ENCODE results near the gene ABHD3.
"Not testable (repeated sequence)": the region's sequence is repeated elsewhere in the genome, so short reads cannot be mapped to it uniquely, and the experiment has no call there.

Gene ABHD3

DNA sequence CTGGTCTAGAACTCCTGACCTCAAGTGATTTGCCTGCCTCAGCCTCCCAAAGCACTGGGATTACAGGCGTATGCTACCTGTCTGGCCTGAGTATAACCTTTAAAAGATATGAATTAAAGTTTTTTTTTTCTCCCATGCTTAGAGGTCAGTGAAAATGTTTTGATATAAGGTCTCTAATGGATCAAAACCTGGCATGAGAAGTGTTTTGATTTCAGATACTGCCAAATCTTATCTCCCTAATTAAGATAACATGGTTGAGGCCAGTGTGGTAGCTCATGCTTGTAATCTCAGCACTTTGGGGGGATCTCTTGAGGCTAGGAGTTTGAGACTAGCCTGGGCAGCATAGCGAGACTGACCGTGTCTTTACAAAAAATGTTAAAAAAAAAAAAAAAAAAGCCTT lies 51.2 kb downstream of the ABHD3 start:
- in situ Hi-C loops (cut with MboI; ENCODE audit: low sequenced_read_pairs): no loop called here

DNA sequence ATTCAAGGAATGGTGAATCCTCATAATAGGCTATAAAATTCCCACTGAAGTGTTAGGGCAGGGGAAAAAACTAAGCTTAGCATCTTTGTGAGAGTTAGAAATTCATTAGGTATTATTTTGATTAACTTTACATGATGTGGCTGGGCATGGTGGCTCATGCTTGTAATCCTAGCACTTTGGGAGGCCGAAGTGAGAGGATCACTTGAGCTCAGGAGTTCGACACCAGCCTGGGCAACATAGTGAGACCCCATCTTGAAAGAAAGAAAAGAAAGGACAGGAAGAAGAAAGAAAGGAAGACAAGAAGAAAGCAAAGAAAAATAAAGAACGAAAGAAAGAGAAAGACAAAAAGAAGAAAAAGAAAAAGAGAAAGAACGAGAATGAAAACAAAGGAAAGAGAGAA lies 52.5 kb downstream of the ABHD3 start:
- in situ Hi-C loops (cut with MboI; ENCODE audit: low sequenced_read_pairs): no loop called here

DNA sequence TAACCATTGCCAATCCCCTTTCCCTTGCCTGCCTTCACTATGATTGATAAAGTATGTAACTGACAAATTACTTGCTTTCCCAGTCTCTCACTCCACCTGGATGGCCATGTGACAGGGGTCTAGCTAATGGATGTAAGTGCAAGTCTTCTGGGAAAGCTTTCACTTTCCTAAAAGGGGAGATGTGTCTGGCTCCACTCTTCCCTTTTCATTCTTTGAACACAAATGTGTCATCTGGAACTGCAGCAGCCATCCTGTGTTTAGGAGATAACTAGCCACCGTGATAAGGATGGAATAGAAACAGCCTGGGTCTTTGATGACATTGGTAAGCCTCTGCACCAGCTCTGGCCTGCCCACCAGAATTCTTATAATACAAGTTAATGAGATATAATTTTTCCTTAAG lies 54.3 kb downstream of the ABHD3 start:
- in situ Hi-C loops (cut with MboI; ENCODE audit: low sequenced_read_pairs): no loop called here

DNA sequence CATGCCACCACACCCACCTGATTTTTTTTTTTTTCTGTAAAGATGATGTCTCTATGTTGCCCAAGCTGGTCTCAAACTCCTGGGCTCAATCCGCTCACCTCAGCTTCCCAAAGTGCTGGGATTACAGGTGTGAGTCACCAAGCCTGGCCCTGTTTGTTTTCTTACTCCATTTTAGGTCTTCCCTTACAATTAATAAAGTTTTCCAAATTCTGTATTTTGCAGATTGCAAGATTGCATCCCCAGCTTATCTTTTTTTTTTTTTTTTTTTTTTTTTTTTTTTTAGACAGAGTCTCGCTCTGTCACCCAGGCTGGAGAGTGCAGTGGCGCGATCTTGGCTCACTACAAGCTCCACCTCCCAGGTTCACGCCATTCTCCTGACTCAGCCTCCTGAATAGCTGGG lies 64.2 kb downstream of the ABHD3 start:
- in situ Hi-C loops (cut with MboI; ENCODE audit: low sequenced_read_pairs): not testable (repeated sequence)

DNA sequence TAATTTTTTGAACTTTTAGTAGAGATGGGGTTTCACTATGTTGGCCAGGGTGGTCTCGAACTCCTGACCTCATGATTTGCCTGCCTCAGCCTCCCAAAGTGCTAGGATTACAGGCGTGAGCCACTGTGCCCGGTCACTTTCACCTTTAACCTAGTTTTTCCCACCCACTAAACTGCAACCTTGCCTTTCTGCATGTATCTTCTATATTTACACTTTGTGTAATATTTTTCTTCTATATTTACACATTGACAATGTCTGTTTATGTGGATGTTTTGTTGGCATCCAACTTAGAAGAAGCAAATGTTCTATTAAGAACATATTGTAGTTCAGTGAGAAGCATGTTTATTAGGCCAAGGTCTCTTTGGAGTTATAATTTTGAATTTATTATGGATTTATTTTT lies 65.8 kb downstream of the ABHD3 start:
- in situ Hi-C loops (cut with MboI; ENCODE audit: low sequenced_read_pairs): no loop called here

- in situ Hi-C loops (cut with MboI; ENCODE audit: low sequenced_read_pairs): no loop called here
Observed at GRCh38 chr18:21636769-21637168, 67.8 kb downstream of the ABHD3 start.

- in situ Hi-C loops (cut with MboI; ENCODE audit: low sequenced_read_pairs): no loop called here
Observed at GRCh38 chr18:21634588-21635199, 69.9 kb downstream of the ABHD3 start.

DNA sequence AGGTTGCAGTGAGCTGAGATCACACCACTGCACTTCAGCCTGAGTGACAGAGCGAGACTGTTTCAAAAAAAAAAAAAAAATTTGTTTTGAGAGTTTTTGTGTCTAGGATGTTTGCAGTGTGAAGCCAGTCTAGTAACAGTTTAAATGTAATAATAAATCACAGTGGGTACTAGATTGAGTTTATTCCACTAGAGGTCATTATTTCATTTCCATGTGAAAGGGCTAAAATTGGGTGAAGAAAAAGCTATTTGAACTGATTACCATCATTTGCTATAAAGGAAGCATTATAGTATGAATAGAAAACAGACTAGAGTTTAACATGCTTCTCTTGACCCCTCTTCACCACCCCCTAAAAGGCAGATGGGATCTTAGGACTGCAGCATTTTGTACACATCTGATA lies 72.2 kb downstream of the ABHD3 start:
- in situ Hi-C loops (cut with MboI; ENCODE audit: low sequenced_read_pairs): no loop called here

GRCh38 chr18:21629089-21629832 lies 75.3 kb downstream of the ABHD3 start:
- in situ Hi-C loops (cut with MboI; ENCODE audit: low sequenced_read_pairs): no loop called here

- in situ Hi-C loops (cut with MboI; ENCODE audit: low sequenced_read_pairs): not testable (repeated sequence)
Observed at GRCh38 chr18:21621640-21622039, 82.9 kb downstream of the ABHD3 start.

- in situ Hi-C loops (cut with MboI; ENCODE audit: low sequenced_read_pairs): no loop called here
Observed at GRCh38 chr18:21612125-21613039, 92.2 kb downstream of the ABHD3 start, which contains the start of gene SNRPD1. SNRPD1 (plus strand) TSS chr18:21612314; CDS start chr18:21612430, 116 bp downstream.

DNA sequence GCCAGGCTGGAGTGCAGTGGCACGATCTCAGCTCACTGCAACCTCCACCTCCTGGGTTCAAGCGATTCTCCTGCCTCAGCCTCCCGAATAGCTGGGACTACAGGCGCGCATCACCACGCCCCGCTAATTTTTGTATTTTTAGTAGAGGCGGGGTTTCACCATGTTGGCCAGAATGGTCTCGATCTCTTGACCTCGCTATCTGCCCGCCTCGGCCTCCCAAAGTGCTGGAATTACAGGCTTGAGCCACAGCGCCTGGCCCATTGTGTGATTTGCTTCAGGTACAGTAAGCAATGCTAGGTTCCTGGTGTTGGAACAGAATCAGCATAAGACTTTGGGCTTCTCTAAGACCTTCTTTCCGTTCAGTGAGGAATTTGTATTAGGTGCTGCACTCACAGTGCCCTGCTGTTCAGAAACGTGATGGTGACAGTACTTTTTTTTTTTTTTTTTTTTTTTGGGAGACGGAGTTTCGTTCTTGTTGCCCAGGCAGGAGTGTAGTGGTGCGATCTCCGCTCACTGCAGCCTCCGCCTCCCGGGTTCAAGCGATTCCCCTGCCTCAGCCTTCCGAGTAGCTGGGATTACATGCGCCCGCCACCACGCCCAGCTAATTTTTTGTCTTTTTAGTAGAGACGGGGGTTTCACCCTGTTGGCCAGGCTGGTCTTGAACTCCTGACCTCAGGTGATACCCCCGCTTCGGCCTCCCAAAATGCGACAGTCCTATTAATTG lies 93.0 kb downstream of the ABHD3 start:
- in situ Hi-C loops (cut with MboI; ENCODE audit: low sequenced_read_pairs): not testable (repeated sequence)

DNA sequence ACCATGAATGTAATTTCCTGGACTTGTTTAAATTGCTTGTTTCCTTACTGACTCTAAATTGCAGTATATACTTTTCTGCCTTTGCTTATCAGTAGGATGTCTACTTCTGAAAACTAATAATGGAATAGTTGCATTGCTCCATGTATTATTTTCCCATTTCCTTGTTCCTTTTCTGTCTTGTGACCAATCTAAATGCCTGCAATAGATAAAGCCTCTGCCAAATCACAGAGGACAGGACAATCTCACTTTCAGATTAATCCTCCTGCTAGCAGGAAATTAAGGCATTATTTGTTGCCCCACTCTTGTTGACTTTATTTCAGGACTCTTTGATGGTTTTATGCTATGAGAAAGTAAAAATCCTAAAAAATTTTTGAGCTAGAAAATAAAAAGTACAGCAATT lies 99.4 kb downstream of the ABHD3 start:
- in situ Hi-C loops (cut with MboI; ENCODE audit: low sequenced_read_pairs): no loop called here

GRCh38 chr18:21604671-21605070 lies 99.9 kb downstream of the ABHD3 start:
- in situ Hi-C loops (cut with MboI; ENCODE audit: low sequenced_read_pairs): no loop called here

DNA sequence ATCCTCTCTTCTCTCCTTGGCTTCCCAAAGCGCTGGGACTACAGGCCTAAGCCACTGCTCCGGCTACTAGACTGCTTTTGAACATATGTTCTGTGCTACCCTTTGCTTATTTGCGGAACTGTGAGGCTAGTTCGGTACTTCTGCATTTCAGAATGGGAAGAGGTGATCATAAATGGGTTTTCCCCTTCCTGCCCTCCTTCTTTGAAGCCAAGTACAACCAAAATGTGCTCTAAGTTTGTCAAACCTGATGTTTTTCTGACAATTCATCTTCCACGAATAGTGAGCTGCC lies 102.3 kb downstream of the ABHD3 start:
- in situ Hi-C loops (cut with MboI; ENCODE audit: low sequenced_read_pairs): no loop called here
